HG03520 (cell line): ENCODE results near the gene VWA1.
"Not testable (repeated sequence)": the region's sequence is repeated elsewhere in the genome, so short reads cannot be mapped to it uniquely, and the experiment has no call there.

Experiments used
- ATAC-seq: cut with Tn5 transposase; IDR thresholded peaks from one replicate; pipeline ENCODE4 v1.9.1; 2021; ENCODE audit warnings: mild to moderate bottlenecking, moderate library complexity; ENCODE audit not compliant: unreplicated experiment

VWA1 gene

GRCh38 chr1:1480488-1480867 is 45.0 kb downstream of the VWA1 start:
- ATAC-seq: not testable (repeated sequence)

GRCh38 chr1:1481811-1482210 is 46.3 kb downstream of the VWA1 start:
- ATAC-seq: not testable (repeated sequence)

- ATAC-seq: no peak
These were observed 47.4 kb downstream of the VWA1 start for GRCh38 chr1:1482856-1483255.

- ATAC-seq: no peak
These were observed 48.2 kb downstream of the VWA1 start for GRCh38 chr1:1483714-1484113.

- not testable (repeated sequence) for ATAC-seq
These were observed 49.7 kb downstream of the VWA1 start for GRCh38 chr1:1484976-1485750.

GRCh38 chr1:1485755-1486317 is 50.3 kb downstream of the VWA1 start:
- ATAC-seq: not testable (repeated sequence)

- no peak for ATAC-seq
These were observed 52.2 kb downstream of the VWA1 start for GRCh38 chr1:1487701-1488100.

- ATAC-seq: no peak
These were observed 53.7 kb downstream of the VWA1 start for GRCh38 chr1:1489231-1489630.

- ATAC-seq: no peak
These were observed 54.4 kb downstream of the VWA1 start for GRCh38 chr1:1489861-1490260.

- ATAC-seq: no peak
These were observed 55.2 kb downstream of the VWA1 start for GRCh38 chr1:1490633-1491230.

- no peak for ATAC-seq
These were observed 56.1 kb downstream of the VWA1 start for GRCh38 chr1:1491601-1492000.
